ENCODE measurements around the gene SEPTIN10.
"Not testable (repeated sequence)": the region's sequence is repeated elsewhere in the genome, so short reads cannot be mapped to it uniquely, and the experiment has no call there.

- not testable (repeated sequence) for TF ChIP-seq CTCF (conservative IDR thresholded peaks at IDR 0.05 in 1 of 2, IDR thresholded peaks at IDR 0.05 in 1 of 2; ENCODE audit: low read depth in 1 of 2, low read length in 2 of 2); EZH2 (IDR thresholded peaks at IDR 0.05; ENCODE audit: low read length, missing control alignments)
Measured at GRCh38 chr2:109640000-109640399, 26.2 kb upstream of the SEPTIN10 start.
